Cerebellar nuclear complex (tissue), 1 donor: ENCODE results near the gene LMNB1.

Experiments
- DNase-seq, 2 experiments: peaks; one replicate each; lab custom pipeline; 2025; lab: John Stamatoyannopoulos, UW

The LMNB1 gene

DNA sequence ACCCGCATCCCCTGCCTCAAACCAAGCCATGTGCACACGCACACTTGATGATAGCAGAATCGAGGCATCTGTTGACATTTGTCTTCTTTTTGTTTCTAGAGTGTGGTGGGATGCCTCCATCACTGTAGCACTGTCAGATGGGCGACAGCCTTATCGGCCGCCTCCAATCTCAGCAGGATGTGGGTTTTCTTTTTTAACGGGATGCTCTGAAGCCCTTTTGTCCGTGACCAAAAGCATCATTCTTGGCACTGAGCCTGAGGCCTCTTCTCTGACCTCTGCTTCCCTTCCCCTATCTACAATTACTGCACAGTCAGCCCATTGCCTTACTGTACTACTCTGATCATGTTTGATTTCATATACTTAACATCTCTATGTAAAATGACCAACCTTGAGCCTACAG is 78.3 kb downstream of the LMNB1 start:
- no peak for DNase-seq

DNA sequence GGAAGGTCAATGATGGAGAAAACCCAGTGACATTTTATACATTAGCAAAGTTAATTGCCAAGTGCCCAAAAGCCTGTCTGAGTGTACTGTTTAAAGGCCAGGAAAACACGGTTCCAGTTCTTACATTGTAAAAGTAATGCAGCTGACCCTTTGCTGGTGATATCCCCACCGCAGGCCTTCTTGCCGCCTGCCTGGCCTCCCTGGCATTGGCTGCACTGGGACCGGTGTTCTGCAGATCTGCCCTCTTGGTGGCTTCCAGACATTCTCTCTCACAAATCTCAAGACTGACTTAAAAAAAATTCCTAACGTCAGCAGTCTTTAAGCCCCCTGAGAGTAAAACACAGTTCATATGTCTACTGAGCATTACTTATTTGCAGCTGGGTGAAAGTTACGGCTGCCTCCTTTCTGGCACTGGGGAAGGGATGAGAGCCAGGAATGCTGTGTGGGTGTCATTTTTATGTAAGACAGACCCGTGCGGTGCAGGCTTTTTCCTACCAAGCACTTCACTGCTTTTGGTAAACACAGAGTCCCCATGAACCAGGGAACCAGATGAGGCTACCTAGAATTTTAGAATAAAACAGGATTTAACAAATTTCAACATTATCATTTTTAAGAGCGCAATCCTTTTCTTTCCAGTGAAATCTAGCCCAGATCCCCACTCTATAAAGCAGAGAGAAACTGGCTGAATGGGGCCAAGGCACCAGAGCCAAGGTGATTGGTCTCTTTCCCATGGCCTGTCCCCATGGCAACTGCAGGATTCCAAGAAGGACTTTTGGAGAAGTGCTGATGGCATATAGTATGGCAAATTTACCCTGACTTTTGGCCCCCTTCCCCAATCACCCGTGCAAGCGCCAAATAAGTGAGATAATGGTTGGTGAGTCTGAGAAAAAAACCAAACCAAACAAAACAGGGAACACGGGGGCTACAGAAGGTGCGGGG is 80.8 kb downstream of the LMNB1 start:
- DNase-seq, result no peak

DNA sequence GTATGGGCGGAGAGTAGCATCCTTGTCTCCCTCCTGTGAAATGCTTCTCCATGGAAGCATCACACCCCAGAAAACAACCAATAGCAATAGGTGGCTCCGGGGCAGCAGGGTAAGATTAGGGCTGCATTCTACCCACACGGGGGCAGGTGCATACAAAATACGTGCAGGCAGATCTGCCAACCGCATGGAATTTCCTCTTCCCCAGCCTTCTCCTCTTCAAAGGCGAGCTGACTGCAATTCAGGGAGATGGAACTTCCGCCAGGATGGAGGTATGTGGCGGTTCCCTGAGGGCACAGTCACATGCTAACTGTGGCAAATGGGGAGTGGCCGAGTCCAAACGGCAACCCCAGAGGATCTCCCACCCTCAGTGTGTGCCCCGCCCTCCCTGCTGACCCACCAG is 81.5 kb downstream of the LMNB1 start:
- DNase-seq, result no peak

DNA sequence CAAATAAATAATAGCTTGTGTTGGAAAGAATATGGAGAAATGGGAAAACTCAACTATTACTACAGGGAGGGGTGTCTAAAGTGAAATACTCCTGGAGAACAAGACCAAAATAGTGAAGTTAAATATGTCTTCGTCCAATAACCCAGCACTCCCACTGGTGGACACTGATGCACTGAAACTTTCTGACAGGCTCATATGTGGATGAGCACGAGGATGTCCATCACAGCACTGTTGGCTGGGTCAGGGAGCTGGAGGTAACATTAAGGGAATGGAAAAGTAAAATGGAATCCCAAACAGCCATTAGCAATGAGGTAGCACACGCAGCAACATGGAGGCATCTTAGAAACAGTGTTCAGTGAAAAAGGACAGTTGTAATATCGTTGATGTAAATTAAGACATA is 86.5 kb downstream of the LMNB1 start:
- no peak for DNase-seq

DNA sequence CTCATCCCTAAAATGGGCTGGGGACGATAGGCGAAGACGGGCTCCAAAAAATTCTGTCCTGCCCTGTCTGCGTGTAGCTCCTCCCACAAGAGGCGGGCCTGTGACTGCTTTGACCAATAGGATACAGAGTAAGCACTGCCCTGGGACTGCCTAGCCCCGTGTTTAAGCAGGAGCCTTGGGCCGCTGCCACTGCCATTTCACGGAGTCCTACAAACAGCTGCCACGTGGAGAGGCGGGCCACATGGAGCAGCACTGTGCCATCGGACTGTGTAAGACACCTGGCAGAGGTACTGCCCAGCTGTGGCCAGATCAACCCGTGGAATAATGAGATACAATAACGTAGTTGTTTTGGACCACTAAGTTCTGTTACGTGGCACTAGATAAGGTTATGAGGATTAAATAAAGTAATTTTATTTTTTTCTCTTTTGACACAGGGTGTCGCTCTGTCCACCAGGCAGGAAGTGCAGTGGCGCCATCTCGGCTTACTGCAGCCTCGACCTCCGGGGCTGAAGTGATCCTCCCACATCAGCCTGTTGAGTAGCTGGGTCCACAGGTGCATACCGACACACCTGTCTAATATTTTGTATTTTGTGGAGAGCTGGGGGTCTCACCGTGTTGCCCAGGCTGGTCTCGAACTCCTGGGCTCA is 87.2 kb downstream of the LMNB1 start:
- DNase-seq, result no peak

DNA sequence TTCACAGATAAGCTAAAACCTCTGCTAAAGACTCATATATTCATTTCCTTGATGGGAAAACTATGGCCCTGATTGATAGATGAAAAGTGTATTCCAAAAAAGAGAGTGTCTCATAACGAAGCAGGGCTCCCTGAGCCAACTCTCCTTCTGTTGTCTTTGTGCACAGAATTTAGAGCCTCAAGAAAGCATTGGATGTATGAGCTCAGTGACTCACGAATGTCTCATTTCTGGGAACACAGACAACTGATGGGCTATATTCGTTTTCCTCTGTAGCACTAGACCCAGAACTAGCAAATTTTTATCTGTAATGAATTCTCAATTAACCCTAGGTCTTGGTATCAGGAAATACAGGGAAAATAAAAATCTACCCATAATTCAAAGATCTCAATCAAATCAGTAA is 88.4 kb downstream of the LMNB1 start:
- no peak for DNase-seq

DNA sequence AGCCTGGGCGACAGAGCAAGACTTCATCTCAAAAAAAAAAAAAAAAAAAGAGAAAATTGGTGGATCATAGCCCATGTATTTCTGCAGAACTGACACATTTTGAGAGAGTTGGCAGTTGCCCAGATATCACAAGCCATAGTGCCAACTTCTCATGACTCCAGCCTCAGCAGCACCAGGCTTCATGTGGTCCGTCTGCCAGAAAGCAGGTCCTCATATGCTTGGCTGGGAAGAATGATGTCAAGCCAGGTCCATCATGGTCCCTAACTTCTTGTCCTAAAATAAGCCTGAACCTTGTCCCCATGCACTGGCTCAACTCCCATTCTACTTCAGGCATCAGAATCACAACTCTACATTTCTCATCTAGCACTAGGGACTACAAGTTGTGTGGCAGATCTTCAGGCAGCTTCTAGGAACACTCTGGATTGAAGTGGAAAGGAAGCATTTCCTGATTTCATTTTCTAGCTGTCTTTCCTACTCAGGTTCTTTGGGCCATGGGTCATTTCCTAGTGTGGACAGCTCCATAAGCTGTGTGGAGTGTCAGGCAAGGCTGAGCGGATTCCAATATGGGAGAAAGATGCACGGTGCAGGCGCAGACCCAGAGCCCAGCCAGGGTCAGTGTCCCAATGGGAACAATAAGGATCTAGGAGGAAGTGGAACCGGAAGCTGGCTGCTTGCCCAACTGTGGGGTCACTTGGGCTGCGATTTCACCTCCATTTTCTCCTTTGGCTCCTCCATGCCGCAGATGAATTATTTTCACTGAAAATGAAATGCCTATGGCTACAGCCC is 90.1 kb downstream of the LMNB1 start:
- peak; percentile 1 to 7 for DNase-seq

DNA sequence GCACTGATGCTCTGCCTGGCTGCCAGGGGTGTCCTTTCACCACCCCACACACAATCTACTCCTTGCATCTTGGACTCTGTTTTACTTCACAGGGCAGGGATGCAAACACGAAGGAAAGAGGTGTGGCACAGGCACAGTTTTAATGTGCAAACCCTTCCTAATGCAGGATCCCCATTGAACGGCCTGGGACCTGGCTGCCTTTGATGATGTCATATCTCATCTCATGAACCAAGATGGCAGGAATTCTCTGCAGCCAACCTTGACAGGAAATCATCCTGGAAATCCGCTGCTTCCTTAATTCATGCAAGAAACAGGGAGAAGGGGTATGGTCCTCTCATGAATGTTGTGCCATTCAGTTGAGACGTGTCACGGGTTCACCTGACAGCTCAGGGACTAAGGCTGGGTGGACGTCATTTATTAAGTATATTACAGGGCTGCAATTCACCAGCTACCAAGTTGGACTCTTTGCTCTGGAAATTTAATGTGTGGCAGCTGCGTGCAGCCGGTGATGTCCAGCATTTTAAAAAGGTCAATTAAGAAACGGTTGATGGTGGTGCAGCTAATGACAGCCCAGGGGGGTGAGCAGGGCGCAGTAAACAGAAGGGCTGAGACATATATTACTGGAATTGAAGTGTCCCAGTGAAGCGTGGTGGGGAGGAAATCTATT is 91.5 kb downstream of the LMNB1 start:
- DNase-seq, result no peak

DNA sequence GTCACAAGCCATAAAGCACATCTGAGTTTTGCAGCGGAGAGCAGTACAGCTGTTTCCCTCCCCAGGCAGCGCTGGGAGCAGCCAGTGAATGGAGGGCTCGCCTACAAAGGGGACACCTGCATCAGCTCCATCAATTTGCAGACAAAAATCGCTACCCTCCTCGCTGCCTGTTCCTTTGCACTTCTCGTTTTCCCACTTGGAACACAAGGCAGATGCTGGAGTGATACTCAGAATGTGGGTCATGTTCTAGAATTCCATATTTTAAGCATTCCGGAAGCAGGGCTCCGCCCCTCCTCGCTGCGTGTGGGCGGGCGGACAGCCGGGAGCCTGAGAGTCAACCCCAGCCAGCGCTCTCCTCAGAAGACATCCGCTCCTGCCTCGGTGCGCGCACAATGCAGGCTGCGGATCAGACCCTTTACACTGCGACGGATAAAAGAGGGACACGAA is 92.1 kb downstream of the LMNB1 start:
- DNase-seq, result no peak

DNA sequence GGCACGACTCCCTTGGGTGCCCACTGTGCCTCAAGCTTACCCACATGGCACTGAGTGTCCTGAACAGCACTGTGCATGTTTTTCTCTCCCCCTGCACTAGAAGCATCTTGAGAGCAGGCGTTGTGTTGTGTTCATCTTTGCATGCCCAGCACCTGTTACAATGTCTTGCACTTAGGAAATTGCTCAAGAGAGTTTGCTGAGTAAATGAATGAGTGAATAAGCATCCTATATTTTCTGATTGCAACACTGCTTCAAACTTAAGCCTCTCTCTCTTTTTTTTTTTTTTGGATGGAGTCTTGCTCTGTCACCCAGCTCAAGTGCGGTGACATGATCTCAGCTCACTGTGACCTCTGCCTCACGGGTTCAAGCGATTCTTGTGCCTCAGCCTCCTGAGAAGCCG is 94.5 kb downstream of the LMNB1 start:
- DNase-seq, result no peak

DNA sequence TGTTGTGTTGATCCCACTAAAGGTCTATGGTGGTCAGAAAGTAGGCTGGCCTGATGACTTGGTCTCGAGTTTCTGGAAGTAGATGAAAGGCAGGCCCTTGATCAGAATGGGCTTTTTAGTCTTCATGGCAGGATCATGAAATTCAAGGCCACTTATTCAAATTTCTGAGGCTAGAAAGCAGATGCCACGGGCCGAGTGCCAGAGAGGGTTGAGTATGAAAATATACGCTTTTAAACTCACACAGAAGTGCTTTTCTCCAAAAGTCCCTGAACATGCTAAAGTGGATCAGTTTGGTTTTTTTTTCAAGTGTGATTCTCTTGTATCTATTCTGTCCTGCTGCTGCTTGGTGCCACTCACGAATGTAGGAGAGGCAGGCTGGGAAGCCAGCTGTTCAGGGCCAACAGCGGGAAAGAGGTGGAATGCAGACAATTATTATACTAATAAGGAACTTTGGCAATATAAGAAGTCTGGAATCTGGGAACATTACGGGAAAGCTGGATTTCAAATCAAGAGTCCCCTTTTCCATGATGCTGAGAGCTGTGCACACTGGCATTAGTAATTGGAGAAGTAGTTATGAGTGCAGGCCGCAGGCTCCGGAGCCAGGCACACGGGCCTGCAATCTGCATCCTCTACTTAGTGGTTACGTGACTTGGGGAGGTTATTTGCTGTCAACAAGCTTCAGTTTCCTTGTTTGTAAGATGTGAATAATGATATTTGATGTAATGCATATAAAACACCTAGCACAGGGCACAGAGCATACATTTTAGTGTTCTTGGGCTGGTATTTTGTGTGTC is 95.8 kb downstream of the LMNB1 start:
- no peak for DNase-seq

DNA sequence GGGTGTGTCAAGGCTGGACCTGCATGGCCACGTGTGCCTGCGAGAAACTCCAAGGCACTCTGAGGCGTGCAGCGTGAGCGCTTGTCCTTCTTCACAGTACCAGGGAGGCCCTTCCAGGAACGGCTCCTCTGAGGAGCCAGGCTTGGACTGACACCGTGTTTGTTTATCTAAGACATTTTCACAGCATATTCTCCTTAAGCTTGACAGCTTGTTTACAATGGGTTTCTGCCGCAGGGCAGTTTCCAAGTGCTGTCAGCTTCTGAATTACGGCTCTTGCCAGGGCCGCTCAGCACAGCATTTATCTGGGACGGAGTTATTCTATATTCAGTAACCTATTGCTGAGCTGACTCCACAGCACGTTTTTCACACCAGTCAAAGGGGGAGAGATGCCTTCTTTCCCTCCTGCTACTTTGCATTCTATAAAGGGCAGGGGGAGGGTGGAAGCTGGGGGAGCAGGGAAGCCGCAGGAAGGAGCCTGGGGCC is 98.4 kb downstream of the LMNB1 start:
- DNase-seq, result no peak

DNA sequence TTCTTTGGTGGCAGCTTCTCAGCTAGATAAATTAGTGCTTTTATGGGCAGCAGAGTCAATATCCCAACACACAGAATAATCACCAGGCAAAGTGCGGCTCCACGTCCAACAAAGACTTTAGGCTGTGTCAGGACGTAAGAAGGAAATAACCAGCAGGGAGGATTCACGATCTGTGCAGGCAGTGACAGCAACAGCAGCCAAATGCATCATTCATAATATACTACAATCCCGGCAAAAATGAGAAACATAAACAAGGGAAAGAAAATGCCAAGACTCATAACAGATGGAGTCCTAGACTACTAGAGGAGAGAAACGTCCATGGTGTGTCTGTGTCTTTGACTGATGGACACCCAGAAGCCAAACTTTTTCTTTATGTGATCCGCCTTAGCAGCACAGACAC is 100.7 kb downstream of the LMNB1 start:
- DNase-seq, result no peak

DNA sequence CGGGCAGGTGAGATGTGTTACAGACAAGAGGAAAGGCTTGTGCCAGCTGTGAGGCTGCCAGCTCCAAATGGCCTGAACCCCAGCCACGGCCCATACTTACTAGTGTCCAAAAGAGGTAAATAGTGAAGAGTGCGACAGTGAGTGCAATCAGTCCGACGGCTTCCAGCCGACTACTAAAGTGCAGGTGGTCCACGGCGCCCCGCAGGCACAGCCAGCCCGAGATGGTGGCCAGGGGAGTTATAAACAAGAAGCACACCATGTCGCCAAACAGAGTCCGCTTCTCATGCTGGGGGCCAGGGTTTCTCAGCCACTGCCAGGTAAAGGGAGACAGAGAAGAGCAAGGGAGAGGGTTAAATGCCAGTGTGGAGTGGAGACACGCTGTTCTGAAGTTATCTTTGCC is 101.1 kb downstream of the LMNB1 start:
- DNase-seq, result no peak

DNA sequence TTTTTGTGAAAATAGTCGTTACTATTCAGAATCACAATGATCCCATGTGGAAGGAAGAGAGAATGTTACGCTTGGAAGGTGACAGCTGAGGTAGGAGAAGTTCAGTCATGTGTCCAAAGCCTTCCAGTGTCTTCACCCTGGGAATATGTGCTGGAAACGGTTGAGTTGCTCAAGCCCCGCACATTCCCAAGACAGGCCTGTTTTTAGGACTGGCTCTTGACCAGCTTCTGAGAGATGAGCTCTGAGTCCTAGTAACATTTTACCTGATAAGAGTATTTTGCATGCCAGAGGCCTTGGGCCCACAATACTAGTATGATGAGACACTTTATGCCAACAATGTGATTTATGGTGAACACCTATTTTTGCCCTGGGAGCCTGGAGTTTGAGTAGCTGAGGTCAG is 101.7 kb downstream of the LMNB1 start:
- no peak for DNase-seq

DNA sequence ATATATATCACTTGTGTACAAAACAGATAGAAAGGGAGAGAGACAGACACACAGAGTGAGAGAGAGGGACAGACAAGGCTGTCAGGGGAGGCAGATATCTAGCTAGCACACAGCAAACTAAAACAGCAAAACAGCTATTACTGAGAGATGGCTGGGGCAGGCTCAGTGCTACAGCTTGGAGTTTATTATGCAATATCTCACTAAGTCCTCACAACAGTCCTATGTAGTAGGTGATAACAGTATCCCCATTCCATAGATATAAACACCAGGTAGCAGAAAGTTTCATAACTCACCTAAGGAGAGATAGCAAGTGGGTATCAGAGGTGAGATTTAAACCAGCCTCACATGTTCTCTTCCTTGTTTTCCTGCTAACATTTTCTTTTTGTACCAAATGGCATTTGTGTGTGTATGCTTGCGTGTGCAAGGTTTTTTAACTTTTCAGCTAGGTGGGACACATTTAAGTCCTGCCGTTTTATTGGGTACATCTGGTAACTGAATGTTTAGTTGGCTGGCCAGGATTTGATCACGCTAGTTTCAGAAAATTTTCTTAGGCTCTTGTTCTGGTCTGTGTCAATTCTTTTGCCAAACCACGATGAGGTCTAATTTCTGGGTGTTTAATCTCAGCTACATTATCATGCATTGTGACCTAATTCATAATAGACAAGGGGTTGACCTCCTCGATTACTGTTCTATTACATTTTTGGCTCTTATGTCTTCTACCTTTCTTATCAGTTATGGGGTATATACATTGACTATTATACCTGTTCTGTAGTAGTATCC is 105.1 kb downstream of the LMNB1 start:
- DNase-seq, result no peak

DNA sequence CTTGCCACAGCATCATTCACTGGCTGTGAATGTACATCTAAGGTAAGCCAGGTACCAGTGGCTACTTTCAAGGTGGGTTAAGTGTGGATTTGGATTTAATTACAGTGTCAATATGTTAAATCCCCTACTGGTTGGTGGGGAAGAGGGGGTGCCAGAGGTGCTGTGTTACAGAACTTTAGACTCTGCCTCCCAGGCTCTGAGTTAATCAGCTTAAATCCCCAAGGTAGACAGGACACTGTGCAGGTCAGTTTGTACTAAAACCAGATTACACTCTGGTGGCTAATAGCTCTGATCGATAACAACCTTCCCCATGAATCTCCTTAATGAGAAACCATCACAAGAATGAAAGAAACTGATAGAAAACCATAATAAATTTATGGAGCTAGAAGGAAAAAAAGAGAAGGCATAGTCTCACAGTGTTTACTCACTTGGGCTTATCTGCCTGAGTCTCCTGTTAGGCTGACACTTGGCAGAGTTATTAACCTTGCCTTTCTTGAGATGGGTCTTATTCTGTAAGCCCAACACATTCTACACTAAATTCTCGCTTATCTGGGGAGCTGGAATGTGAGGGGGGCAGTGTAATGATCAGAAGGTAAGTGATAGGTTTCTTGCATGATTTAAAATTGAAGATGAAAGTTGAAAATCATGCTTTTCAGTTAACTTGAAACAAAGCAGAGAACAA is 106.8 kb downstream of the LMNB1 start:
- no peak for DNase-seq

DNA sequence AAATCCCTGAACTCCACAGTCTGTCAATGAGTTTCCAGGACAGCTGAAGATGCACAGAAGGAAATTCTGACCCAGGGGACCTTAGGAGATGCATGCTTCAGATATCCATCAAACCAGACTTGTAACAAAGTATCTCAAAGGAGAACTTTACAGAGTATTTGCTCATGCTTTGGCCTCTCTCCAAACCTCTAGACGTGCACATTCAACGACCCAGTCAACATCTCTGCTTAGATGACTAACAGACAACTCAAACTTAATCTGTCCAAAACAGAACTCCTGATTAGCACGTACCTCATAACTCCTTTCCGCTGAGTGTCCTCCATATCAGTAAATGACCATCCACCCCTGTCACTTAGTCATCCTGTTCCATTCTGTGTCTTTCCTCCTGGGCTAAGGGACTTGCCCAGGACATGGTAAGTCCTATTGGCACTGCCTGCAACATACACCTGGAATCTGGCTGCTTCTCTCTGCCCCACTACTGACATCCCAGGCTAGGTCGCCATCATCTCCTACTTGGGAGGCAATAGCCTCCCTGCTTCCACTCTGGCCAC is 107.4 kb downstream of the LMNB1 start:
- no peak for DNase-seq
